HG03571 (cell line): ENCODE data around the gene TYK2.
A peak's percentile ranks its signal among the peaks of the same experiment; 100 is the strongest.
"Not testable (repeated sequence)": the region's sequence is repeated elsewhere in the genome, so short reads cannot be mapped to it uniquely, and the experiment has no call there.

Experiments
- ATAC-seq: cut with Tn5 transposase; IDR thresholded peaks from one replicate; pipeline ENCODE4 v1.9.1; 2021; ENCODE audit not compliant: unreplicated experiment

TYK2 gene

GRCh38 chr19:10380313-10381102, at the start of gene TYK2:
TSS of gene TYK2 (minus strand) at chr19:10380572. CDS start at chr19:10378406, 2,166 bp downstream.
- peak; percentile 84 for ATAC-seq

GRCh38 chr19:10428996-10429381, 48.6 kb upstream of the TYK2 start:
- ATAC-seq: no peak

DNA sequence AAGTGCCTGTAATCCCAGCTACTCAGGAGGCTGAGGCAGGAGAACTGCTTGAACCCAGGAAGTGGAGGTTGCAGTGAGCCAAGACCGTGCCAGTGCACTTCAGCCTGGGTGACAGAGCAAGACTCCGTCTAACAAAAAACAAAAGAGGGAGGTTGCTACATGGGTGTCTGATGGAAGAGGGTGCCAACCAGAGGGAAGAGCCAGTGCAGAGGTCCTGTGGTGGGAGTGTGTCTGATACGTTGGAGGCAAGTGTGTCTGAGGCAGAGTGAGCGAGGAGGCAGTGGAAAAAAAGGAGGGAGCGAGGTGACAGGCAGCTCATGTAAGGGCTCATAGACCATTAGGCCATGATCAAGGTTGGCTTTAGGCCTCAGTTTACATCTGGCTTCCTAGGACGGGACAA, 46.8 kb upstream of the TYK2 start:
- no peak for ATAC-seq

- ATAC-seq: no peak
These were observed 43.8 kb upstream of the TYK2 start for GRCh38 chr19:10424011-10424637.

GRCh38 chr19:10422846-10423245, 42.5 kb upstream of the TYK2 start:
- ATAC-seq: no peak

DNA sequence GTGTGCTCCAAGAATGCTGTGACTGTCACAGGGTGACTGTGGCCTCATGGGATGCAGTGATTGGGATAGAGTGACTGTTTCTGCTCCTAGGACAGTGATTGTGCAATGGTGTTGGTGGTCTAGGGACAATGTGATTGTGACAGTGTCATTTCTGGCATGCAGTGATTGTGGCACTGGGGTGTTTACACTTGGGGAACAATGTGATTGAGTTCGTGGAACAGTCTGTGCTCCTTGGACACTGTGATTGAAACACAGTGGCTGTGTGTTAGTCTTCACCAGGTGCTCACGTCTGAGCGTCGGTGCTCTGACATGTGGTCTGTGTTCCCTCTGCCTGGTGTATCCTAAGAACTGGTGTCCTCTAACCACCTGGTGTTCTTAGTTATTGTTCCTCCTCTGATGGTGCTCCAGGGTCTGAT, 41.7 kb upstream of the TYK2 start:
- no peak for ATAC-seq

DNA sequence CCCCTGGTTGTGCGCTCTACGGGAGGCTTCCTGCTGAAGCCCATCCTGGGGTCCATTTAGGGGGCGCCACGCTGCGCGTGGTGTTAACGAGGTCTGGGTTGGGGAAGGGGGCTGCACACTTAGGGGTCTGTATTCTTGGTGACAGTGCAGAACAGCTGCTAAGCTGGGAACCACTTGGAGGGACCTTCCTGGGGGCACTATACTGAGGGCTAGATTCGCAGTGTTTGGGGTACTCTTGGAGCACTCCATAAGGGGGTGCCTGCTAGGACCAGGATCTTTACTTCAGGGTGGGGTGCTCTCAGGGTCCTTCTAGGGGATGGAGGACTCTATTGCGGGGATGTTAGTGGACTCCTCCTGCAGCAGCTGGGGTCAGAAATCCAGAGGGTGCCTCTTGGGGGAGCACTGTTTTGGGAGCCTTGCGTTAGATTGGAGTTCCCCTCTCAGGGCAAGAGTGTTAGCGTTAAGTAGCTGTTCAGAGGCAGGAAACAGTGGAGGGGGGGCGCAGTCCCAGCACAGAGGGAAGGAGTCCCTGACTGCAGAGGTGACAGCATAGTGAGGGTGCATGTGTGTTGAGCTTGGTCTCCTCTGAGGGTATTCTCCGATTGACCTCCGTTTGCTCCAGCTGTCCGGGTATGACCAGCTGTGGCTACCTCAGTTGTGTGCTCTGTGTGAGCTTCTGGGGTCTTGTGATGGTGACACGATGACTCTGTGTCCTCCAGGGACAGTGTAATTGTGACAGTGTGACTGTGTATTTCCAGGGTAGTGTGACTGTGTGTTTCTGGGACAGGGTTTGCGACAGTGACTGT, 41.1 kb upstream of the TYK2 start:
- ATAC-seq: no peak

DNA sequence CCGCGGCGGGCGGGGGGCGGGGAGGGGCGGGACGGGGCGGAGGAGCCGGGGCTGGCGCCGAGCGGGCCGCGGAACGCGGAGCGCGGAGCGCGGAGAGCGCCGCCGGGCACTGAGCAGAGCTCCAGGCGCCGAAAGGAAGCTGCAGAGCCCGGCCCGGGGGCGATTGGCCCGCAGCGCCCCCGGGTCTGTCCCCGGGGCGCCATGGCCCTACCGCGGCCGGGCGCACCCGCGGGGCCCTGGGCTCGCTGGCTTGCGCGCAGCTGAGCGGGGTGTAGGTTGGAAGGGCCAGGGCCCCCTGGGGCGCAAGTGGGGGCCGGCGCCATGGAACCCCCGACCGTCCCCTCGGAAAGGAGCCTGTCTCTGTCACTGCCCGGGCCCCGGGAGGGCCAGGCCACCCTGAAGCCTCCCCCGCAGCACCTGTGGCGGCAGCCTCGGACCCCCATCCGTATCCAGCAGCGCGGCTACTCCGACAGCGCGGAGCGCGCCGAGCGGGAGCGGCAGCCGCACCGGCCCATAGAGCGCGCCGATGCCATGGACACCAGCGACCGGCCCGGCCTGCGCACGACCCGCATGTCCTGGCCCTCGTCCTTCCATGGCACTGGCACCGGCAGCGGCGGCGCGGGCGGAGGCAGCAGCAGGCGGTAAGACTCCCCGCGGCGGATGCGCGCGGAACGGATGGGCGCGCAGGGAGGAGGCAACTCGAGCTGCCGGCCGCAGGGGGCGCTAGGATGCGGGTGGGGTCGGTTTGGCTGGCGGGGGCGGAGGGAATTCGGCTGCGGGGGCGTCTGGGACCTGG, 40.3 kb upstream of the TYK2 start, which contains the start of gene PDE4A:
TSS of gene PDE4A (plus strand) at position 95 of the 796 bp plus-strand sequence. CDS start at position 322, 227 bp downstream.
- ATAC-seq: no peak

GRCh38 chr19:10419646-10420443, 39.5 kb upstream of the TYK2 start:
- ATAC-seq: no peak

- ATAC-seq: no peak
These were observed 38.9 kb upstream of the TYK2 start for GRCh38 chr19:10419200-10419645.

- ATAC-seq: no peak
These were observed 38.3 kb upstream of the TYK2 start for GRCh38 chr19:10418485-10419199.

DNA sequence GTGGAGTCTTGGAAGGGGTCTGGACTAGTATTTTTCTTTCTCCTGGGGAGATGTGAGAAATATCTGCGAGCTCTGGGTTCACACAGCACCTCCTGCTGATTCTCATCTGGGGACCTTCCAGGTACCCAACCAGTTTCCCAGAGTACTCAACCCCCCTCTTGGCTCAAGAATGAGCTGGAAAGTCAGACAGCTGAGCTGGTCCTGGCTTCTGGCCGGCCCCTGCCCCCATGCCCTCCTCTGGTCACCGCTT, 37.8 kb upstream of the TYK2 start:
- no peak for ATAC-seq

DNA sequence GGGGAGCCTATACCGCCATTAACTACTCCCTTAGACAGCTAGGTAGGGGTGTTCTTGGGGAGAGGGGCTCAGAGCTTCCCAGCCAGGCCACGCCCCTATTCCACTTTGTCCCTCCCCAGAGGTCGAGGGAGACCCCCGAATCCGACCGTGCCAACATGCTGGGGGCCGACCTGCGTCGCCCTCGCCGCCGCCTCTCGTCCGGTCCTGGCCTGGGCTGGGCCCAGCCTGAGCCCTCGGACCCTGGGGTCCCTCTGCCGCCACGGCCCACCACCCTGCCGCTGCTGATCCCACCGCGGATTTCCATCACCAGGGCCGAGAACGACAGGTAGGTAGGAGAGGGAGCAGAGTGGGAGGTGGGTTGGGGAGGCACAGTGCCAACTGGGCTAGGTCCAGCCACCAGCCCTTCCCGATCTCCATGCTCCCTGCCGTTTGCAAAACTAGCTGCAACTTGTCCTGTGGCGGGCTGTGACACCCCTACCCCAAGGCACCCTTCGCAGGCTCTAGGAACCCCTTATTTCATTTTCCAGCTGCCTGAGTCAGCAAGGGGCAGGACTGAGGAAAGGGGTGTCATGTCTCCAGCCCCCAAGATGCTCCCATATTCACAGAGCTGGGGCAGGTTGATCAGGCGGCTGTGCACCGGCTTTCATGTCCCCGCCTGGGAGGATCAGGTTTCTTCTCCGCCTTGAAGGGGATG, 37.3 kb upstream of the TYK2 start:
- ATAC-seq: no peak

GRCh38 chr19:10416380-10417257, 36.2 kb upstream of the TYK2 start:
- peak; percentile 39 for ATAC-seq

- ATAC-seq: no peak
These were observed 35.7 kb upstream of the TYK2 start for GRCh38 chr19:10416083-10416379.

DNA sequence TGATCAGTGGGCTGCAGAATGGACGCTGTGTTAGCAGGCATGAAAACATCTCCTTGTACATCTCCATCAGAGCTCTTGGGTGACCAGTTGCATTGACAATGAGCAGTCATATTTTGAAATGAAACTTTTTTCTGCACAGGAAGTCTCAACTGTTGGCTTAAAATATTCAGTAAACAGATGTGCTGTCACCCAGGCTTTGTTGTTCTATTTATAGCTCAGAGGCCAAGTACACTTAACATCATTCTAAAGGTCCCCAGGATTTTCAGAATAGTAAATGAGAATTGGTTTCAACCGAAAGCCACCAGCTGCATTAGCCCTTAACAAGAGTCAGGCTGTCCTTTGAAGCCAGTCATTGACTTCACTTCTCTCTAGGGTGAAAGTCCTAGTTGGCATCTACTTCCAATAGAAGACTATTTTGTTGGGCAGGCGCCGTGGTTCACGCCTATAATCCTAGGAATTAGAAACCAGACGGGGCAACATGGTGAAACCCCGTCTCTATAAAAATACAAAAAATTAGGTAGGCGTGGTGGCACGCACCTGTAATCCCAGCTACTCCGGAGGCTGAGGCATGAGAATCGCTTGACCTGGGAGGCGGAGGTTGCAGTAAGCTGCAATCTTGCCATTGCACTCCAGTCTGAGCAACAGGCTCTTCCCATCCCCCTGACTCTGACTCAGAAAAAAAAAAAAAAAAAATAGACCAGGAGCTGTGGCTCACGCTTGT, 32.0 kb upstream of the TYK2 start:
- ATAC-seq: peak; percentile 38

DNA sequence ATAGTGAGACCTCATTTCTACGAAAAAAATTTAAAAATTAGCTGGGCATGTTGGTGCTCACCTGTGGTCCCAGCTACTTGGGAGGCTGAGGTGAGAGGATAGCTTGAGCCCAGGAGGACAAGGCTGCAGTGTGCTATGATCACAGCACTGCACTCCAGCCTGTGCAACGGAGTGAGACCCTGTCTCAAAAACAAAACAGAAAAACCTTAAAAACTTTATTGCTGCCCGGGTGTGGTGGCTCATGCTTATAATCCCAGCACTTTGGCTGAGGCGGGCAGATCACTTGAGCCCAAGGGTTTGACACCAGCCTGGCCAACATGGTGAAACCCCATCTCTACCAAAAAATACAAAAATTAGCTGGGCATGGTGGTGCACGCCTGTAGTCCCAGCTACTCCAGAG, 30.9 kb upstream of the TYK2 start:
- not testable (repeated sequence) for ATAC-seq
